ENCODE measurements around the gene SLC17A6. TPM values are rescaled to one million over a fixed set of nuclear protein-coding genes. Genes with fewer than 3 reads are reported as not detected.

The SLC17A6 gene
- total RNA-seq, result not detected

DNA sequence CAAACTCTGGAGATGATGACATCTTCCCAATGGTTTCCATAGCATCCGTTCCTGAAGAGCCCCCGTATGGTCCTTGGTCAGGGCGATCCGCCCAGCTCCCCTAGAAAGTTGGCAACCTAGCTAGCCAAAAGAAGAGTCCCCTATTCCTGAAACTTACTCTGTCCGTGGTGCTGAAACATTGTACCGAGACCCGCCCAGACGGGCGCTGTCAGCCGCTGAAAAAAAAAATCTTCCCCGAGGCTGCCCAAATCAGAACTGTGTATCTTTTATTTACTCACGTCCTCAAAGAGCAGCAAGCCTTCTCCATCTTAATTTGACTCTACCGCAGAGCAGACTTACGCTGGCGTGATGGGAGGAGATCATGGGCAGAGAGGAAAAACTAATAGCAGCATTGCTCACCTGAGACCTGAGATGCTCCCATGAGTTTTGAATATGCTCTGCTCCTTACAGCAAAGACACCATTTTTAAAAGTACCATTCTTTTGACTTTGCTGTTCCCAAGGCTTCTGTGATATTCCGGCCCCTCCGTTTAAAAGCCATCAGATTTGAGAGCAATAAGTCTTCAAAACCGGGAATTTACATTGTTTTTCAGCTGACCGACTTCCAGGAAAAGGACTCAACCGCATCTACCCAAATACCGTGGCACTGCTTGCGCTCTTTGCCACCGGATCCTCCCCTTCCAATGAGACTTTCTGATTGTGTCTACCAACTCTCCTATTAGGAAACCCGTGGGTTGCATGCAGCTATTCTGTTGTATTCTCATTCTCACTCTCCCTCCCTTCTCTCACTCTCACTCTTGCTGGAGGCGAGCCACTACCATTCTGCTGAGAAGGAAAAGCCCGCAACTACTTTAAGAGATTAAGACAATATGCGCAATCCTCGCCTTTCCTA lies at the start of gene SLC17A6:
TSS of gene SLC17A6 (plus strand) at position 786 of the 890 bp plus-strand sequence. CDS start 153 bp downstream, outside the sequence.
- H3K36me3 Mint-ChIP-seq, result peaks cover 0 to 37% of the 10 kb centered on the region in 2 donors
- peaks cover 0 to 5% of the 10 kb centered on the region in 2 donors for H3K9me3 Mint-ChIP-seq
- ATAC-seq (peak in 1 of 2 donors; percentile 49), DNase-seq (ENCODE audit: low spot score in 2 of 2) (no peak)
- no peak within 1 kb of the TSS for H3K27ac Mint-ChIP-seq

DNA sequence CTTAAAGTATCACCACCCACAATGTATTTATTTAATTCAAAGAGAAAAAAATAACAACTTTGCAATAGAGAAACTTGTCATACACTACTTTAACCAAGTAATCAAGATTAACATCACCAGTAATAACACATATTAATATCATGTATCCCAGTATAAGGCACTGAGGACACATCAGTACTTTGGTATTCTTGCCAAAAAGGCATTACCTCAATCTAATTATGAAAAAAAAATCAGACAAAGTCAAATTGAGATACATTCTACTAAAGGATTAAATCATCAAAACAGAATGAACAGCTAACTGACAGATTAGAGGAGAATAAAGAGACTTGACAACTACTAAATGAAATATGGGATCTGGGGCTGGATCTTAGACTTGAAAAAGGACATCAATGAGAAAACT lies 35.8 kb upstream of the SLC17A6 start:
- ATAC-seq, result no peak
- H3K36me3 Mint-ChIP-seq, result no peaks in the 10 kb centered on the region
- H3K27ac Mint-ChIP-seq, result no peak overlapping the region
- no peak for DNase-seq (ENCODE audit: low spot score in 2 of 2)
- no peaks in the 10 kb centered on the region for H3K9me3 Mint-ChIP-seq

DNA sequence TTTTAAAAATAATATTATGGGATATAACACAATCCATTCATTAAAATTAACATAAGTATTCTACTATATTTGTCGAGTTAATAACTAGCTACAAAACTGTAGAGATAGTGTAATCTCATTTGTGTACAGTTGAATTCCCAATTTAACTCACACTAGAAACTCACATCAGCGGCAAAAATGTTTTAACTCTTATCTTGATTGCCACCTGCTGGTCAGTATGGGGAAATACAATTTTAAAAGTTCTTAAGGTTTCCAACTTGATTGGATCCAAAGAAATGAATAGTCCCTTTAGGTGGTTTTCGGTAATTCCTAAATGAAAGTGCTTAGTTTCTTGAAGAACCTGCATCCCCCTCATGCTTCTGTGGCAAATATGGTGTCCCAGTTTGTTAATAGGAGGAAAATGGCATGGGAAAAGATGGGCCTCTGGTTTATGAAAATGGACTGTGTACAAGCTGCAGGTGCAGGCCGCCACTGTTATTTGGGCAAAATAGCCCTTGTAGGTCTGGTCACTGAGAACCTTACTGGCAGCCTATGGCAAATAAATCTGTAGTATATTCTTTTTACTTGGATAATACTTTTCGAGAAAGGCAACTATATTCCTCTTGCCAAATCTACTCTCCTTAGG lies 33.7 kb upstream of the SLC17A6 start:
- Mint-ChIP-seq H3K9me3 (no peaks in the 10 kb centered on the region), H3K27ac (no peak overlapping the region), H3K36me3 (no peaks in the 10 kb centered on the region)
- ATAC-seq (no peak), DNase-seq (ENCODE audit: low spot score in 2 of 2) (no peak)

DNA sequence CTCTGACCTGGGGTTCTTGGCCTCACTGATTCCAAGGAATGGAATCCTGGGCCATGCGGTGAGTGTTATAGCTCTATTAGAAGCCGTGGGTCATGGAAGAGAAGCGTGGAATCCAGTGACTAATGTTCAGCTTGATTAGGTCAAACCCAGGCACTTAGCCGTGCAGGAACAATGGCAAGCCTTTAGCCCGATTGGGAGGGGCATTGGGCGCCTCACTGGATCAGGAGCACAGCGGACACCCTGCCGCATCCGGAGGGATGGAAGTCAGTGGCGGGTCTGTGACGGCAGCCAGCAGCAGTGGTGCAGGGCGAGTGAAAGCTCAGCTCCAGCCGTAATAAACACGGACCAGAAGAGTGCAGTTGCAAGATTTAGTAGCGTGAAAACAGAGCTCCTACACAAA lies 20.5 kb upstream of the SLC17A6 start:
- ATAC-seq (no peak), DNase-seq (ENCODE audit: low spot score in 2 of 2) (no peak)
- Mint-ChIP-seq H3K36me3 (no peaks in the 10 kb centered on the region), H3K27ac (no peak overlapping the region), H3K9me3 (no peaks in the 10 kb centered on the region)

DNA sequence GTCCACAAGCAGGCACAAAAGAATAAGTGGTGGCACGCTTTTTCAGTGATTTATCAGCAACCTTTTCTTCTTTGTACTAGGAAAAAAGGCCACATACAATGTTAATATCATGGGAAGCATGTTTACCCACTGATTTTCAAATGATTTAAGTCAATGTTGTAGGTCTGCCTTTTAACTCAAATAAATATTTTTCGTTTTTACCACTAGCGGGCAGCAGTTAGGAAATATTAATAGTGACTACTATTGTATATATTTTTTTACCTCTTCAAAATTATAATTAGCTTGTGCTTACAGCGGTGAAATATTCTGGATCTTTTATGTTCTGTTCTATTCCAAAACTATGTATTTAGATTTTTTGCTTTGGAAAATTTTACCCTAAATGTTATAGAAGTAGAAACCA lies 6.4 kb upstream of the SLC17A6 start:
- no peak for ATAC-seq
- H3K27ac Mint-ChIP-seq, result no peak overlapping the region

DNA sequence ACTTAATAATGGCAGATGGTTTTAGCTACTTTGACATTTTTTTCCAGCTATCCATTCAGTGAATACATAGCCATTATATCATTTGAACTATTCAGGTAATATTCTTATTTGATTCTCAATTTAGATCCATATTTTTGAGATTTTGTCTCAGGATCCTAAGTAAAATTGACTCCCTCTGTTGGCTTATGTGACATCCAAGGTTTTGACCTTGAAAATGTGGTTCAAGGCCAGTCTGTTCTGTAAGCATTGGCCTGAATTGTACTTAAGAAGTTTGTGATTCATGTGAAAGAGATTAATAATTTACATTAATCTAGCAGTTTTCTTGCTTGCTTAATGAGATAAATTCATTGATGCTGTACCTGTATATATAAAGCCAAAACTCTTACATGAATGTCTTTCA lies 1.6 kb upstream of the SLC17A6 start:
- no peak for DNase-seq (ENCODE audit: low spot score in 2 of 2)
- Mint-ChIP-seq H3K27ac (no peak overlapping the region), H3K36me3 (peaks cover 0 to 29% of the 10 kb centered on the region in 2 donors), H3K9me3 (peaks cover 0 to 5% of the 10 kb centered on the region in 2 donors)
- no peak for ATAC-seq

More for the DNA sequence above, 6.4 kb upstream of the SLC17A6 start:
- Mint-ChIP-seq H3K36me3 (no peaks in the 10 kb centered on the region), H3K9me3 (no peaks in the 10 kb centered on the region)
- DNase-seq (ENCODE audit: low spot score in 2 of 2), result no peak

DNA sequence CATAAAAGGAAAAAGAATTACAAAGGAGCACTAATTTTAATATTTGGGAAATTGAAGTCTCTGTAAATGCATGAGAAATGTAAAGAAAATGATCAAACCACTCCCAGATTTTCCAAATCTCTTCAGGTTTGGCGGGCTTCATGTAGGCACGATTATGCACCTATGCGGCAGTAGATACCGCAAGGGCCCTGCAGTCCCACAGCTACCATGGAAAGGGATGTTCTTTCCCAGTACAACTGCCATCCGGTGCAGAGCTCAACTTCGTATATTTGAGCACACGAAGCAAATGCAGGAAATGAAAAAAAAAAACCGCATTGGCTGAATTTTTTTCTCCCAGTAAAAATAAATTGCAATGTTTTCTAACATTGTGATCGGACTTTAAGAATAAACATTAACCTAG lies 1.4 kb downstream of the SLC17A6 start:
- DNase-seq (ENCODE audit: low spot score in 2 of 2) (no peak), ATAC-seq (no peak)
- peaks cover 0 to 43% of the 10 kb centered on the region in 2 donors for H3K36me3 Mint-ChIP-seq
- H3K27ac Mint-ChIP-seq, result no peak overlapping the region
- H3K9me3 Mint-ChIP-seq, result peaks cover 0 to 5% of the 10 kb centered on the region in 2 donors

DNA sequence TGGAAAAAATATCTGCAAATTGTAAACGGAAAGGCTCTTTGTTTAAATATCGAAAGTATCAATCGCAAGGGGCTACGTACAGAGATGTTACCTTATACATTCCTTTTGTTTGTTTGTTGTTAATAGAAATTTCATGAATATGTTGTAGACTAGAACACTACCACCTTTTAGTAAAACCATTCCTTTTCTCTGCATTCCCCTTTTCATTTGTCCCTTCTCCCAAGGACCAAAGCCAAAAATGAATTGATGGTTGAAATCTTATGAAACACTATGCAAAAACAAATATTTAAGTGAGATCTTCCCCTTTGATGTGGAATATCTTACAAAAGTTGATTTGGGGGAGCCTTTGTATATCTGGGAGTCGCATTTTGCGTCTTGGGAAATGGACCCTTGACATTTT lies 2.1 kb downstream of the SLC17A6 start:
- Mint-ChIP-seq H3K9me3 (peaks cover 0 to 5% of the 10 kb centered on the region in 2 donors), H3K27ac (no peak overlapping the region), H3K36me3 (peaks cover 0 to 43% of the 10 kb centered on the region in 2 donors)
- ATAC-seq (no peak), DNase-seq (ENCODE audit: low spot score in 2 of 2) (no peak)

DNA sequence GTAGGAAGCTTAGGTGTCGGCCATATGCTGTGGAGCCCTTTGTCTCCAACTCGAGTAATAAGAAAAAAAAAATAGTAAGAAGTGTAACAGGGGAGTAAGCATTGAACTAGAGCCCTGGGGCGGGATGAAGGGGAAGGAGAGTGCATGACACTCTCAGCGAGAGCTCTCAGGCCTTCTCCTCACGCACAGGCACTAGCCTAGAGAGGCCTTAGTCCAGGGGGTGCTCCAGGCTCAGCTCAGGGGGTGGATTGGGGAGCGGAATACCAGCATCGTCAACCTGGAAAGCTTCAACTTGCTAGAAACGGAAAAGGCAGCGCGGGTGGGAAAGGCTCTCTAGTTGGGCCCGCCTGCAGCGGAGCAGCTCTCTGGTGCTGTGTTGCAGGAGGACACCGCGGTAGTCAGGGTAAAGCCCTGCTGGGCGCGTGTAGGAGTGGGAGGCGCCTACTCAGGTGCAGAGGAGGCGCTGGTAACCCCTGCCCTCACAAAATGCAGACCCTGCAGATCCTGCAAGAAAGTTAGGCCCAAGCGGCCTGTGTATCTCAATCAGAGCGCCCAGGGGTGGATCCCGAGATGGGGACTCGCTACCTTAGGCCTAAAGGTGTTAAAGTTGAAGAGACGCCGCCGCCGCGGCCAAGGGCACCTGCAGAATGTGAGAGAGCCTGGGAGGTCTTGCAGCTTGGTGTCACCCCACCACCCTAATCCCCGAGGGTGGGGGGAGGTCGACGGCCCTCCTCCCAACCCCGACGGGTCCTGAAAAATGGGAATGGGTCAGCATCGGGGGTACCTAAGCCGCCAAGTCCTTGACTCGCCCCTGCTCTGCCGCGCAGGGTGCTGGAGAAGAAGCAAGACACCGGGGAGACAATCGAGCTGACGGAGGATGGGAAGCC lies 2.8 kb downstream of the SLC17A6 start:
- Mint-ChIP-seq H3K9me3 (peaks cover 0 to 5% of the 10 kb centered on the region in 2 donors), H3K36me3 (peaks cover 0 to 43% of the 10 kb centered on the region in 2 donors), H3K27ac (no peak overlapping the region)
- DNase-seq (ENCODE audit: low spot score in 2 of 2), result no peak
- ATAC-seq, result peak in 1 of 2 donors; percentile 26

DNA sequence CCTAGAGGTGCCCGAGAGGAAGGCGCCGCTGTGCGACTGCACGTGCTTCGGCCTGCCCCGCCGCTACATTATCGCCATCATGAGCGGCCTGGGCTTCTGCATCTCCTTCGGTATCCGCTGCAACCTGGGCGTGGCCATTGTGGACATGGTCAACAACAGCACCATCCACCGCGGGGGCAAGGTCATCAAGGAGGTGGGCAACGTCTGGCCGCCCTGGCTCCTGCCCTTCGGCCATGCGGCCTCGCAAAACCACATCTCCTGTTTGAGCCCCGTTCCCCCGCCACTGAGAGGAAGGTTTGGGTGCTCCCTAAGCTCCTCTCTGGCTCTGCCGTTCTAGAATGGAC lies 3.4 kb downstream of the SLC17A6 start:
- ATAC-seq (no peak), DNase-seq (ENCODE audit: low spot score in 2 of 2) (no peak)
- Mint-ChIP-seq H3K27ac (no peak overlapping the region), H3K9me3 (peaks cover 0 to 5% of the 10 kb centered on the region in 2 donors), H3K36me3 (peaks cover 0 to 43% of the 10 kb centered on the region in 2 donors)

DNA sequence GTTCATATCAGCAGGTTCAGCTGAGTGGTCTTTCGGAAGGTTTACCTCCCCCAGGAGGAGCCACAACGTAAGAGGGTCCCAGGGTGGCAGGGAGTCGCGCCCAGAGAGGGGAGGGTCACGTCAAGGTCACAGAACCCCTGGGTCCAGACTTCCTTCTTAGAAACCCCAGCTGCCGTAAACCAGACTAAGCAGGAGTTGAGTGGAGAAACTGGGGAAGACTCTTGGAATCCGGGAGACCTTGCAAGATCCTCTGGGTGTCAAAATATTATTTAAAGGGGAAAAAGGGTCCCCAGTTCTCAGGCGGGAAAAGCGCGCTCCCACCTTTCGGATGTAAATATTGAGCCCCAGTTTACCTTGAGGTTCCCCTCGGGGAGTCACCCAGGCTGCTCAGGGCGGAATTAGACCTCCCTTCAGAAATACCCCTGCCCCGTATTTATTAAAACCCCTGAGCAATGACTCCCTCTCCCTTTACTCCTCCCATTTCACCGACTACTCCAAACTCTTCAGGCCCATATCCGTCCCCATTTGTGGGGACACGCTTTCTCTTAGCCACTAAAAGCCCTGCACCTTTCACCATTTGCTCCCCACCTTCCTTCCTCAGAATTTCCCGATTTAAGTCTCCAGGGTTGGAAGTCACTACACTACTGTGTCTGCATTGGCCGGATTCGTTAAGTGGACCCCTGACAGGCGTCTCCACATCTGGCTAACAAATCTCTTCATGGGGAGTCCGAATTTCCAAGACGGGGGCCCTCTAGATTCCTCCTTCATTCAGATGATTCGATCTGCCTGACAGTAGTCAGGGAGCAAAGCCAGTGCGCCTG lies 4.2 kb downstream of the SLC17A6 start:
- no peak for DNase-seq (ENCODE audit: low spot score in 2 of 2)
- ATAC-seq, result no peak
- Mint-ChIP-seq H3K9me3 (peaks cover 0 to 5% of the 10 kb centered on the region in 2 donors), H3K36me3 (peaks cover 0 to 39% of the 10 kb centered on the region in 2 donors), H3K27ac (no peak overlapping the region)

DNA sequence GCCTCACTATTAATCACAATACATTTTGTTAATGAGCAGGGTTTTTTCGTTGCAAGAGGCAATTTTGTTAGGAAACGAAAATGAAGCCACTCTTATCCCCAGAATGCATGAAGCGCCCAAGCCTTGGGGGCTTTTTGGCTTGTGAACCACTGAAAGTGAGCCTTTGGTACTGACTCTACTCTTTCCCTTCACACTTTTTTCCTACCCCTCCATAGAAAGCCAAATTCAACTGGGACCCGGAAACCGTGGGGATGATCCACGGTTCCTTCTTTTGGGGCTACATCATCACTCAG lies 4.8 kb downstream of the SLC17A6 start:
- DNase-seq (ENCODE audit: low spot score in 2 of 2), result no peak
- Mint-ChIP-seq H3K9me3 (peaks cover 0 to 5% of the 10 kb centered on the region in 2 donors), H3K27ac (no peak overlapping the region), H3K36me3 (peaks cover 0 to 34% of the 10 kb centered on the region in 2 donors)
- no peak for ATAC-seq

DNA sequence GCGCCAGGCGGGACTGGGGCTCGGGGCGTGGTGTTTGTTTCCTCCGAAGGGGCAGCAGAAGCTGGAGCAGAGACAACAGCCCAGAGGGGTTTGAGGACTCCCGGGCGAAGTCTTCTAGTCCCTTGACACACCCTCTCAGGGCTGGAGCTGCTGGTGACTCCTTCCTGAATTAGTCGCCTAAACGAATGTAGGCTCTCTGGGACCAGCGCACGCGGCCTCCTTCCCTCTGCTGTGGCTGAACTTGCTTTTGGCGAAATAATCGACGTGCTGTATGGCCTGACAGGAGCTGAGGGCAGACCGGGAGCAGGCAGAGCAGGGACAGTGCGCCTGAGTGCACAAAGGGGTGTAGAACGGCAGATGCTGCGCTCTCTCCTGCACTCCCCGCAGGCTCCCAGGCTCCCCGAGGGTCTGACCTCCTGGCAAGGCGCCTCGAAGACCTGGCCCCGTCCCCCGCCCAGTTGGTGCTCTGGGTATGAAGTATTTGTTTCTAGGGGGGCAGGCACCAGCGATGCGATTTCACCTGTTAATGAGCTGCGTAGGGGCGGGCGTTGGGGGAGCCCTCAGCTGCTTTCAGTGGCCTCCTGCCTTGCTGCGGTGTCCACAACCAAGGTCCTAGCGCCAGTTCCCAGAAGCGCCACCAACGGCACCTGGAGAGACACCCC lies 5.3 kb downstream of the SLC17A6 start:
- no peak for ATAC-seq

DNA sequence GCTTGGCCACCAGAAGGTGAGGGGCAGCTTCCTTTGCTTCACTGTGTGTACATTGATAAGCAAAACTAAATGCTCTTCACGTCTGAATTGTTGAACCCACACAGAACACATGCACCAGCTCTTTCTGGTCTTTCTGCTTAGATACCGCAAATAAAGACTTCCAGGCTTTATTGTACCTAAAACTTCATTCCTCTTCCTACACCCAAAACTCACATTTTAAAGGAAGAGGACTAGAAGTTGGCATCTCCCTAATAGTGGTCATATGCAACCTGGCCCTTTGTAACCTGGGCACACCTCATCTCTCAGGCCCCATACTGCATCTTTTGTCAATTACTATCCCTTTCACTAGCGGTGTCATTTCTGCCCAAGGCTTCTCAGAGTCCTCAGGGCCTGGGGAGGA lies 5.9 kb downstream of the SLC17A6 start:
- ATAC-seq, result no peak
- H3K36me3 Mint-ChIP-seq, result peaks cover 0 to 28% of the 10 kb centered on the region in 2 donors
- no peak overlapping the region for H3K27ac Mint-ChIP-seq

More for the DNA sequence above, 5.3 kb downstream of the SLC17A6 start:
- H3K27ac Mint-ChIP-seq, result no peak overlapping the region
- peaks cover 0 to 29% of the 10 kb centered on the region in 2 donors for H3K36me3 Mint-ChIP-seq
- no peak for DNase-seq (ENCODE audit: low spot score in 2 of 2)
- peaks cover 0 to 5% of the 10 kb centered on the region in 2 donors for H3K9me3 Mint-ChIP-seq

DNA sequence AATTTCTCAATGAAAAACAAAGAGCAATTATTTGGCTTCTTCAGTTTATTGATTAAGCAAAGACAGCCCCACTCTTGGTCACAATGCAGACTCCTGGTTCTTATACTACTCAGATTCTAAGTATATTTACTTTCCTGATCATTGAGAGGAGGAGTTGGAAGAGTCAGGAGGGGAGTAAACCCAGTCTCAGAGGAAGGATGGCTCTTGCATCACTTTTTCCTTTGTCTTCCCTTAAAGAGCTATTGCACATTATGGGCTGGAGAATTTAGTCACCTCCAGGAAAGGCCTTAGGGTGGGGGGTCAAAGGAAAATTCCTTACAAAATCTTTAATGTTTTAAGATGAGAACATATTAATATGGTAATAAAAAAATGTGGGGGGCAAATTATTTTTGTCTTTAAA lies 8.1 kb downstream of the SLC17A6 start:
- Mint-ChIP-seq H3K36me3 (peaks cover 0 to 16% of the 10 kb centered on the region in 2 donors), H3K27ac (no peak overlapping the region), H3K9me3 (no peaks in the 10 kb centered on the region)
- no peak for DNase-seq (ENCODE audit: low spot score in 2 of 2)
- no peak for ATAC-seq

More for the DNA sequence above, 5.9 kb downstream of the SLC17A6 start:
- peaks cover 0 to 5% of the 10 kb centered on the region in 2 donors for H3K9me3 Mint-ChIP-seq
- DNase-seq (ENCODE audit: low spot score in 2 of 2), result no peak

All from activated naive CD4-positive, alpha-beta T cell treated with anti-CD3 and anti-CD28 coated beads, Interleukin-2, amount 50 U/mL, for 72 hours (primary cell).